ENCODE results near the gene MRPS24. TPM values are rescaled to one million over a fixed set of nuclear protein-coding genes. Genes with fewer than 3 reads are reported as not detected.
A peak's percentile ranks its signal among the peaks of the same experiment; 100 is the strongest.

The MRPS24 gene
- total RNA-seq, 1 experiment from 2014 or later, result 156 TPM

DNA sequence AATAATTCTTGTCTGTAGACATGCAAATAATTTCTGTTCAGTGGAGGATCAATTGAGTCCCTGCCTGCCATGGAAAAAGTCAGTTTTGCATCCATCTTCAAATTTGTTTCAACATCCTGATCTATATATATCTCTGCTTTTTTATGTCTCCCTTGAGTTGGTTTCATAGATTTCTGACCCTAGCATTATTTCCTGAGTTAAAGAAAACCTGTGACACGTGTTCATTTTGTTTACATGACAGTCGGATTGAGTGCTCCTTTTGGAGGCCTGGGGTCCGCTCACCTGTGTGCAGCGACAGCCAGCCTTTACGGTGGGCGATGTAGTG is 674 bp downstream of the MRPS24 start:
- ATAC-seq, result peak; percentile 23
- TSS peak; percentile 65 for BruUV-seq (replicated peaks)
- CTCF ChIA-PET, result no interaction called here

More for the DNA sequence above, 674 bp downstream of the MRPS24 start:
- H3K36me3 ChIP-seq (ENCODE audit: control insufficient read depth in 1 of 2, insufficient read depth in 2 of 2, low read length in 2 of 2), result peaks cover 9 to 12% of the 10 kb centered on the region in 2 experiments; a peak in 3 of 4 replicates
- no peaks in the 10 kb centered on the region for H3K9me3 ChIP-seq (ENCODE audit: control insufficient read depth in 1 of 2, insufficient read depth in 1 of 2, low read depth in 1 of 2, low read length in 2 of 2)
- H3K9me2 ChIP-seq (ENCODE audit: insufficient read depth), result no peaks in the 10 kb centered on the region
- no peak overlapping the region for H2AFZ ChIP-seq (ENCODE audit: low read depth, low read length, poor library complexity, severe bottlenecking)
- H3K27ac ChIP-seq (ENCODE audit: low read depth, low read length), result peak overlapping the region; percentile 18; the same call in 1 of the 2 replicates
- ChIA-PET POLR2A (interaction anchor here (1.1 kb wide), 1 partner anchor 613 kb away, joined by 4 read pairs; no protein-coding TSS in a partner anchor), RAD21 (ENCODE audit: low non-redundant PET in 1 of 2, low total read pairs in 2 of 2, uncharacterized antibody in 2 of 2, unreplicated experiment in 2 of 2) (no interaction called here)
- DNase-seq (ENCODE audit: low read depth, low spot score), result no peak
- TF ChIP-seq, protein P1, sequence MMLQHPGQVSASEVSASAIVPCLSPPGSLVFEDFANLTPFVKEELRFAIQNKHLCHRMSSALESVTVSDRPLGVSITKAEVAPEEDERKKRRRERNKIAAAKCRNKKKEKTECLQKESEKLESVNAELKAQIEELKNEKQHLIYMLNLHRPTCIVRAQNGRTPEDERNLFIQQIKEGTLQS (IDR thresholded peaks at IDR 0.05), result no peak
- TF ChIP-seq EGR1 (IDR thresholded peaks at IDR 0.05; ENCODE audit: low read depth) (no peak), JUND (IDR thresholded peaks at IDR 0.05) (no peak), ELF1 (IDR thresholded peaks at IDR 0.05; ENCODE audit: borderline replicate concordance, low read depth) (no peak), SP1 (IDR thresholded peaks at IDR 0.05; ENCODE audit: low read depth) (no peak)
- TF ChIP-seq, protein P2, sequence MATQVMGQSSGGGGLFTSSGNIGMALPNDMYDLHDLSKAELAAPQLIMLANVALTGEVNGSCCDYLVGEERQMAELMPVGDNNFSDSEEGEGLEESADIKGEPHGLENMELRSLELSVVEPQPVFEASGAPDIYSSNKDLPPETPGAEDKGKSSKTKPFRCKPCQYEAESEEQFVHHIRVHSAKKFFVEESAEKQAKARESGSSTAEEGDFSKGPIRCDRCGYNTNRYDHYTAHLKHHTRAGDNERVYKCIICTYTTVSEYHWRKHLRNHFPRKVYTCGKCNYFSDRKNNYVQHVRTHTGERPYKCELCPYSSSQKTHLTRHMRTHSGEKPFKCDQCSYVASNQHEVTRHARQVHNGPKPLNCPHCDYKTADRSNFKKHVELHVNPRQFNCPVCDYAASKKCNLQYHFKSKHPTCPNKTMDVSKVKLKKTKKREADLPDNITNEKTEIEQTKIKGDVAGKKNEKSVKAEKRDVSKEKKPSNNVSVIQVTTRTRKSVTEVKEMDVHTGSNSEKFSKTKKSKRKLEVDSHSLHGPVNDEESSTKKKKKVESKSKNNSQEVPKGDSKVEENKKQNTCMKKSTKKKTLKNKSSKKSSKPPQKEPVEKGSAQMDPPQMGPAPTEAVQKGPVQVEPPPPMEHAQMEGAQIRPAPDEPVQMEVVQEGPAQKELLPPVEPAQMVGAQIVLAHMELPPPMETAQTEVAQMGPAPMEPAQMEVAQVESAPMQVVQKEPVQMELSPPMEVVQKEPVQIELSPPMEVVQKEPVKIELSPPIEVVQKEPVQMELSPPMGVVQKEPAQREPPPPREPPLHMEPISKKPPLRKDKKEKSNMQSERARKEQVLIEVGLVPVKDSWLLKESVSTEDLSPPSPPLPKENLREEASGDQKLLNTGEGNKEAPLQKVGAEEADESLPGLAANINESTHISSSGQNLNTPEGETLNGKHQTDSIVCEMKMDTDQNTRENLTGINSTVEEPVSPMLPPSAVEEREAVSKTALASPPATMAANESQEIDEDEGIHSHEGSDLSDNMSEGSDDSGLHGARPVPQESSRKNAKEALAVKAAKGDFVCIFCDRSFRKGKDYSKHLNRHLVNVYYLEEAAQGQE (IDR thresholded peaks at IDR 0.05; ENCODE audit: low read depth), result no peak
- peak overlapping the region; percentile 89 to 90 for H3K4me3 ChIP-seq (replicated peaks in 1 of 2; ENCODE audit: low read depth in 1 of 2, low read length in 2 of 2)
- H3K4me2 ChIP-seq (ENCODE audit: low read length), result peak overlapping the region; percentile 90
- H4K20me1 ChIP-seq (ENCODE audit: insufficient read depth), result no peaks in the 10 kb centered on the region
- H3K4me1 ChIP-seq (ENCODE audit: control insufficient read depth in 1 of 2, insufficient read depth in 2 of 2, low read length in 2 of 2), result peaks cover 9 to 31% of the 10 kb centered on the region in 2 experiments; a peak in 3 of 4 replicates
- H3K79me2 ChIP-seq (ENCODE audit: insufficient read depth, low read length), result peaks cover 11% of the 10 kb centered on the region
- peak overlapping the region; percentile 77 for H3K9ac ChIP-seq (ENCODE audit: low read length)
- H3K27me3 ChIP-seq (ENCODE audit: insufficient read depth, low read length), result no peaks in the 10 kb centered on the region
- intact Hi-C loops (cut with micrococcal nuclease), result no loop called here
